ENCODE measurements around the gene PHF21B.
"Not testable (repeated sequence)": the region's sequence is repeated elsewhere in the genome, so short reads cannot be mapped to it uniquely, and the experiment has no call there.

Gene PHF21B

GRCh38 chr22:44907765-44908737 lies 101.8 kb downstream of the PHF21B start:
- peak; percentile 52 for DNase-seq (ENCODE audit: low spot score)
- no peak overlapping the region for H3K4me3 ChIP-seq
- no peak overlapping the region for H3K27ac ChIP-seq
- TF ChIP-seq, protein P1, sequence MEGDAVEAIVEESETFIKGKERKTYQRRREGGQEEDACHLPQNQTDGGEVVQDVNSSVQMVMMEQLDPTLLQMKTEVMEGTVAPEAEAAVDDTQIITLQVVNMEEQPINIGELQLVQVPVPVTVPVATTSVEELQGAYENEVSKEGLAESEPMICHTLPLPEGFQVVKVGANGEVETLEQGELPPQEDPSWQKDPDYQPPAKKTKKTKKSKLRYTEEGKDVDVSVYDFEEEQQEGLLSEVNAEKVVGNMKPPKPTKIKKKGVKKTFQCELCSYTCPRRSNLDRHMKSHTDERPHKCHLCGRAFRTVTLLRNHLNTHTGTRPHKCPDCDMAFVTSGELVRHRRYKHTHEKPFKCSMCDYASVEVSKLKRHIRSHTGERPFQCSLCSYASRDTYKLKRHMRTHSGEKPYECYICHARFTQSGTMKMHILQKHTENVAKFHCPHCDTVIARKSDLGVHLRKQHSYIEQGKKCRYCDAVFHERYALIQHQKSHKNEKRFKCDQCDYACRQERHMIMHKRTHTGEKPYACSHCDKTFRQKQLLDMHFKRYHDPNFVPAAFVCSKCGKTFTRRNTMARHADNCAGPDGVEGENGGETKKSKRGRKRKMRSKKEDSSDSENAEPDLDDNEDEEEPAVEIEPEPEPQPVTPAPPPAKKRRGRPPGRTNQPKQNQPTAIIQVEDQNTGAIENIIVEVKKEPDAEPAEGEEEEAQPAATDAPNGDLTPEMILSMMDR (IDR thresholded peaks at IDR 0.05), result no peak

DNA sequence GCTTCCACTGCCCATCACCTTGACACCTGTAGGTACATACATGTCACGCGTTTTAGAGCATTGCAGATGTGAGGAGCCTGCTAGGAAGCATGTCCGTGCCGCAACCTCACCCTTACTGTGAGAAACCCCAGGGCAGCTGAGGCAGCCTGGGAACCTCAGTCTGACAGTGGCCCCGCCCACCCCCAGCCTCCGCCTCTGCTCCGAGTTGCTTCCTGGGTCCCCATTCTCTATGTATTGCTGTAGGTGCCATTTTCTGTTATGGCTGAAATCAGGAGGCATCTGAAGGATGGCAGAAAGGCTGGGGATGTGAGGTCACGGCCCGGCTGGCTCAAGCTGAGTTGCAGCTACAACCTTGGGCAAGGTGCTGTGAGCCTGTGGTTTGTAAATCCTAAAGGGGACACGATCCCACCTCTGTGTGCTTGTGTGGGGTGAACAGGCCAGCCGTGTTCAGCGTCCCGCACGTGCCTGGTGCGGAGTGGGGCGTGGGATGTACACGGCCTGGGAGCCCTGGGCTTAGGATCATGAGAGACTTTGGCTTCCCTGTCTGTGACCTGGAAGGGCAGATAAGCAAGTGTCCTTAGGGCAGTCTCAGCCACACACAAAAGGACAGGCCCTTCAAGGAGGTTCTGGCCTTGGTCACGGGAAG lies 102.7 kb downstream of the PHF21B start:
- DNase-seq (ENCODE audit: low spot score), result peak; percentile 54
- TF ChIP-seq, protein P1 (IDR thresholded peaks at IDR 0.05), result no peak
- no peak overlapping the region for H3K27ac ChIP-seq
- H3K4me3 ChIP-seq, result no peak overlapping the region

DNA sequence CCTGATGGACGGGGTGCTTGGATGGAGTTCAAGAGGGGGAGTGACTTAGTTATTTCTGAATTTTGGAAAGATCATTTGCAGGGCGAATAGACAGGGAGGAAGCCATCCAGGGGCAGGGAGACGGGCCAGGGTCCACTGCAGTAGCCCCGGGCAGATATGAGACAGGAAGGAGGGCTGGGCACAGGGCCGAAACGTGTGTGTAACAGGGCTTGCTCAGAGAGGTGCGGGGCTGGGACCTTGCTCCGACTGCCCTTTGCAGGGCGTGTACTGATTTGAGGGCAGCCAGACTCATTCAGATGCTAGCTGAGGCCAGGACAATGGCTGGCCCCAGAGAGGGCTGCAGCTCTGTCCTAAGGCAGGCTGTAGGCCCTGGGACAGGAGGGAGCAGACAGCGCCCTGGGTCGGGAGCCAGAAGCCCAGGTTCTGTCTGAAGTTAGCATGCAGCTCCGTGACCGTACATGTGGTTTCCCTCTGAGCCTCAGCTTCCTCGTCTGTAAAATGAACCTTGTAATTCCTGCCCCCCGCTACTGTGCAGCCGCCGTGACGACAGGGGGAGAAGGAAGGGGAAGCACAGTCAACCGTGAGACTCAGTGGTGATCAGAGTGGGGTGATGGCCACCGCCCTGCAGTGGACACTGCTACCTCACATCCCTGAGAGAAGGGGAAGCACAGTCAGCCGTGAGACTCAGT lies 103.4 kb downstream of the PHF21B start:
- H3K27ac ChIP-seq, result no peak overlapping the region
- DNase-seq (ENCODE audit: low spot score), result peak; percentile 60
- TF ChIP-seq, protein P1 (IDR thresholded peaks at IDR 0.05), result no peak
- H3K4me3 ChIP-seq, result no peak overlapping the region

DNA sequence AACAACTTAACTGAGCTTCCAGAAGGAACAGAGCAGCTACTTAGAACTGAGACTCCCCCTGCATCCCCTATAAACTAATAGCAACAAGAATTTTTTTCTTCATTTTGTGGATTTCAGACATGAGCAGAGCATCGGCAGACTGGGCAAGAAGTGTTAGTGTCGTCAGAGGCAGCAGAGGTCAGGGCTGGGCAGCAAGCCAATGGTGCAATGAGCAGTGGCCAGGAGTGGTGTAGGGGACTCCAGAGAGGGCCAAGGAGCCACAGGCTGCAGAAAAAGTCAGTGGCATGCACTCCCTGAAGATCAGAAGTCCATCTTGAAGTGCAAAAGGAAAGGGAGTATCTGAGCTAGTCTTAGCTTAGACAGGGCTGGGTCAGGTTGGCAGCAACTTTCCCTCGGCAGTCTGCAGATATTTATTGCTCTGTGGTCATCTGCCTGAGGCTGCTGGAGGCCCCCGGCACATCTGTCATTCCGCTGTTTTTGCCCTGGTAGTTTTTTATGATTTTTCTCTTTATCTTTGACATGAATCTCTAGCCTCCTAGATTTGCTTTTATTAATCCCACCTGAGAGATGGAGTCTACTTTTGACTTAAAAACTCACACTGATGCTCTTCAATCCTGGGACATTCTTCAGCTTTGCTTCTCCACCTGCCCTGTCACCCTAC lies 105.2 kb downstream of the PHF21B start:
- H3K27ac ChIP-seq, result not testable (repeated sequence)
- peak; percentile 9 for DNase-seq (ENCODE audit: low spot score)

GRCh38 chr22:44903164-44903563 lies 106.6 kb downstream of the PHF21B start:
- not testable (repeated sequence) for H3K4me3 ChIP-seq; DNase-seq (ENCODE audit: low spot score); H3K27ac ChIP-seq

More for the DNA sequence above, 105.2 kb downstream of the PHF21B start:
- not testable (repeated sequence) for H3K4me3 ChIP-seq

GRCh38 chr22:44901301-44901700 lies 108.5 kb downstream of the PHF21B start:
- TF ChIP-seq, protein P1 (IDR thresholded peaks at IDR 0.05), result no peak
- peak; percentile 7 for DNase-seq (ENCODE audit: low spot score)
- H3K4me3 ChIP-seq, result no peak overlapping the region

DNA sequence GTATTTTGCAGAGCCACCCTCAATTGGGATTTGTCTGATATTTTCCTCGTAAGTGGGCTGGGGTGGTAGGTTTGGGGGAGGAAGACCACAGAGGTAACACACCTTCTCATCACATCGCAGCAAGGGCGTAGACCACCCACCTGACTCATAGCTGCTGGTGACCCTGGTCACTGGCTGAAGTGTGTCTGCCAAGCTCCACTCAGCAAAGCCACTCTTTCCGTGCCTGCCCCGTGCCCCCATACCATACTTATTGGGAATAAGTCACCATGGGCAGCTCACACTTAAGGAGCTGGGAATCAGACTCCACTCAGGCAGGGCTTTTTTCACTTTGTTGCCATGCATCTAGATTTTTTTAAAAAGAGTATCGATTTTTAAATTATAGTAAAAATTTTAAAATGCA lies 111.6 kb downstream of the PHF21B start:
- peak; percentile 40 for DNase-seq (ENCODE audit: low spot score)
- Histone ChIP-seq H3K27ac (no peak overlapping the region), H3K4me3 (no peak overlapping the region)
- TF ChIP-seq, protein P1 (IDR thresholded peaks at IDR 0.05), result no peak

More at GRCh38 chr22:44901301-44901700, 108.5 kb downstream of the PHF21B start:
- no peak overlapping the region for H3K27ac ChIP-seq

All from coronary artery (tissue), 2 donors.